H1 (cell line): ENCODE measurements around the gene PDHB. TPM values are rescaled to one million over a fixed set of nuclear protein-coding genes. Genes with fewer than 3 reads are reported as not detected.

ENCODE experiments used
- CTCF ChIA-PET: fragments of 300-600 bp; sonication (Branson Sonifier 250); formaldehyde crosslinking; loops from one replicate; lab custom pipeline; 2021; ENCODE audit not compliant: partially characterized antibody; lab: Charles Lee
- POLR2A ChIA-PET: fragments of 300-600 bp; sonication (Branson Sonifier 250); formaldehyde crosslinking; loops from one replicate; lab custom pipeline; 2021; ENCODE audit warnings: inconsistent platforms; ENCODE audit not compliant: partially characterized antibody; lab: Charles Lee
- DNase-seq, 2 experiments: peaks; one replicate each; pipeline versions ENCODE4 v3.0.0 to v3.0.0-alpha.2; 2010 to 2022; ENCODE audit warnings: low spot score in 2 of 2, low read depth in 1 of 2, mixed read lengths in 1 of 2
- FAIRE-seq: peaks from 2 replicates; lab custom pipeline; 2011; peaks lifted over from hg19 to GRCh38; lab: Jason Lieb, UNC
- H2AFZ ChIP-seq: 2 replicates; pipeline ENCODE4 v1.8.1; 2012; ENCODE audit warnings: low read length, inconsistent platforms
- H2AK5ac ChIP-seq: 2 replicates; pipeline ENCODE4 v1.6.1; 2013; ENCODE audit warnings: low read depth, low read length
- H2BK120ac ChIP-seq: replicated peaks from 2 replicates; pipeline ENCODE3; 2013; ENCODE audit warnings: low read depth, low read length, inconsistent platforms
- H2BK12ac ChIP-seq: 2 replicates; pipeline ENCODE4 v1.6.1; 2013; ENCODE audit warnings: low read depth, low read length
- H2BK15ac ChIP-seq: 2 replicates; pipeline ENCODE4 v1.6.1; 2013; ENCODE audit warnings: low read length
- H2BK20ac ChIP-seq: 2 replicates; pipeline ENCODE4 v1.6.1; 2013; ENCODE audit warnings: low read length
- H2BK5ac ChIP-seq: 2 replicates; pipeline ENCODE4 v1.6.1; 2013; ENCODE audit warnings: low read depth, low read length
- H3K14ac ChIP-seq: 2 replicates; pipeline ENCODE4 v1.6.1; 2013; ENCODE audit warnings: inconsistent platforms; ENCODE audit not compliant: insufficient read length
- H3K18ac ChIP-seq: 2 replicates; pipeline ENCODE4 v1.6.1; 2013; ENCODE audit warnings: low read length; ENCODE audit errors: extremely low read depth
- H3K23ac ChIP-seq: 2 replicates; pipeline ENCODE4 v1.6.1; 2013; ENCODE audit warnings: inconsistent platforms; ENCODE audit not compliant: insufficient read length
- H3K23me2 ChIP-seq: 2 replicates; pipeline ENCODE4 v1.6.1; 2013; ENCODE audit warnings: low read depth, low read length
- H3K27ac ChIP-seq: 2 replicates; pipeline ENCODE4 v1.6.1; 2011; ENCODE audit warnings: low read depth, low read length, inconsistent platforms
- H3K27me3 ChIP-seq, 4 experiments: replicated peaks in 1 of 4; 1 replicate in 1 of 4; 2 replicates in 3 of 4; pipeline versions ENCODE4 v1.6.1 to v1.8.1; 2011 to 2013; ENCODE audit warnings: low read length in 3 of 4, mild to moderate bottlenecking in 3 of 4, inconsistent platforms in 2 of 4, mixed read lengths in 2 of 4, moderate library complexity in 1 of 4; ENCODE audit not compliant: control insufficient read depth in 3 of 4, insufficient read depth in 3 of 4; ENCODE audit errors: extremely low read depth in 1 of 4
- H3K36me3 ChIP-seq, 4 experiments: 2 replicates each; pipeline versions ENCODE4 v1.6.1 to v1.8.1; 2011 to 2013; ENCODE audit warnings: mild to moderate bottlenecking in 4 of 4, low read length in 3 of 4, moderate library complexity in 2 of 4, control low read depth in 1 of 4, inconsistent platforms in 1 of 4; ENCODE audit not compliant: insufficient read depth in 4 of 4, control insufficient read depth in 2 of 4
- H3K4ac ChIP-seq: replicated peaks from 2 replicates; pipeline ENCODE3; 2013; ENCODE audit warnings: low read length, low read depth, mixed read lengths, inconsistent platforms; ENCODE audit not compliant: insufficient read length
- H3K4me1 ChIP-seq, 4 experiments: replicated peaks in 1 of 4; 1 replicate in 1 of 4; 2 replicates in 3 of 4; pipeline versions ENCODE4 v1.6.1 to v1.8.1; 2011 to 2013; ENCODE audit warnings: low read length in 3 of 4, inconsistent platforms in 2 of 4, mixed read lengths in 1 of 4; ENCODE audit not compliant: insufficient read depth in 4 of 4, control insufficient read depth in 3 of 4
- H3K4me2 ChIP-seq, 2 experiments: 2 replicates each; pipeline versions ENCODE4 v1.6.1 to v1.8.1; 2011 to 2013; ENCODE audit warnings: low read depth in 2 of 2, low read length in 2 of 2, control low read depth in 1 of 2, inconsistent platforms in 1 of 2, mild to moderate bottlenecking in 1 of 2; ENCODE audit not compliant: insufficient read depth in 1 of 2
- H3K4me3 ChIP-seq, 4 experiments: fragments of 200-600, 300-600 bp in 1 of 4; sonication (generic), shearing (Covaris generic), sonication (Bioruptor Twin) in 1 of 4; 2 replicates each; pipeline versions ENCODE4 v1.5.1 to v1.8.1; 2011 to 2016; ENCODE audit warnings: low read length in 4 of 4, low read depth in 3 of 4, control low read depth in 2 of 4, inconsistent platforms in 2 of 4, mild to moderate bottlenecking in 2 of 4, mixed read lengths in 1 of 4, moderate library complexity in 1 of 4; ENCODE audit not compliant: insufficient read depth in 2 of 4; ENCODE audit errors: extremely low read depth in 1 of 4
- H3K56ac ChIP-seq: replicated peaks from 2 replicates; pipeline ENCODE3; 2013; ENCODE audit warnings: low read depth, mild to moderate bottlenecking, mixed read lengths, low read length, inconsistent platforms; ENCODE audit not compliant: insufficient read length
- H3K79me1 ChIP-seq: 2 replicates; pipeline ENCODE4 v1.6.1; 2013; ENCODE audit warnings: low read depth, low read length, control low read depth
- H3K79me2 ChIP-seq, 2 experiments: 2 replicates each; pipeline versions ENCODE4 v1.6.1 to v1.8.1; 2012 to 2013; ENCODE audit warnings: low read length in 2 of 2, mild to moderate bottlenecking in 2 of 2, inconsistent platforms in 1 of 2; ENCODE audit not compliant: insufficient read depth in 2 of 2, control insufficient read depth in 1 of 2
- H3K9ac ChIP-seq, 4 experiments: replicated peaks in 1 of 4; 1 replicate in 1 of 4; 2 replicates in 3 of 4; pipeline versions ENCODE4 v1.6.1 to v1.8.1; 2011 to 2013; ENCODE audit warnings: low read depth in 3 of 4, low read length in 3 of 4, control low read depth in 2 of 4, mild to moderate bottlenecking in 2 of 4, moderate library complexity in 2 of 4, inconsistent platforms in 1 of 4; ENCODE audit errors: extremely low read depth in 1 of 4
- H3K9me3 ChIP-seq, 2 experiments: 2 replicates each; pipeline versions ENCODE4 v1.6.1 to v1.8.1; 2012 to 2013; ENCODE audit warnings: mild to moderate bottlenecking in 2 of 2, moderate library complexity in 2 of 2, control low read depth in 1 of 2, inconsistent platforms in 1 of 2, low read depth in 1 of 2, low read length in 1 of 2, mixed read lengths in 1 of 2; ENCODE audit not compliant: insufficient read depth in 2 of 2
- H4K20me1 ChIP-seq, 2 experiments: replicated peaks in 1 of 2; 2 replicates each; pipeline versions ENCODE3 to v1.8.1; 2011 to 2013; ENCODE audit warnings: inconsistent platforms in 2 of 2, low read length in 2 of 2, mild to moderate bottlenecking in 1 of 2; ENCODE audit not compliant: insufficient read depth in 2 of 2, control insufficient read depth in 1 of 2
- H4K5ac ChIP-seq: 2 replicates; pipeline ENCODE4 v1.6.1; 2013; ENCODE audit warnings: low read length, low read depth, mixed read lengths, inconsistent platforms; ENCODE audit not compliant: insufficient read length
- H4K8ac ChIP-seq: 2 replicates; pipeline ENCODE4 v1.8.0; 2013; ENCODE audit warnings: mild to moderate bottlenecking, moderate library complexity, low read length, inconsistent platforms; ENCODE audit not compliant: insufficient read depth; ENCODE audit errors: extremely low read depth
- H4K91ac ChIP-seq: replicated peaks from 2 replicates; pipeline ENCODE3; 2013; ENCODE audit warnings: low read length, mixed read lengths, inconsistent platforms; ENCODE audit not compliant: insufficient read length
- CHD2 ChIP-seq: IDR thresholded peaks from 2 replicates; pipeline ENCODE4 v1.6.1; 2012; ENCODE audit warnings: low read length, improper control_type of control experiment
- EP300 ChIP-seq, 2 experiments: IDR thresholded peaks; 1 replicate in 1 of 2; 2 replicates in 1 of 2; pipeline ENCODE4 v1.6.1; 2011 to 2012; ENCODE audit warnings: low read depth in 2 of 2, low read length in 2 of 2, mild to moderate bottlenecking in 2 of 2, borderline replicate concordance in 1 of 2, inconsistent platforms in 1 of 2, moderate library complexity in 1 of 2
- GABPA ChIP-seq: IDR thresholded peaks from 2 replicates; pipeline ENCODE4 v1.6.1; 2011; ENCODE audit warnings: mild to moderate bottlenecking, low read length, moderate library complexity, borderline replicate concordance; ENCODE audit not compliant: insufficient read depth
- KDM1A ChIP-seq: fragments of 200-600, 300-600 bp; sonication (generic); IDR thresholded peaks from 2 replicates; pipeline ENCODE4 v1.7.1; 2016; ENCODE audit warnings: mild to moderate bottlenecking, low read length, borderline replicate concordance
- TBP ChIP-seq: IDR thresholded peaks from 2 replicates; pipeline ENCODE4 v1.6.1; 2011; ENCODE audit warnings: low read depth, low read length, improper control_type of control experiment
- ZNF274 ChIP-seq: IDR thresholded peaks from 2 replicates; pipeline ENCODE4 v1.7.0; 2012; ENCODE audit warnings: low read length, borderline replicate concordance; ENCODE audit errors: extremely low read depth
- WGBS, 2 experiments: shearing (Covaris generic) in 1 of 2; methylation state at CpG; one replicate each; pipeline versions ENCODE4 v1.1.6 to v1.1.7; 2013 to 2015; ENCODE audit warnings: low lambda C conversion rate in 2 of 2, mixed read lengths in 2 of 2, inconsistent platforms in 1 of 2, low coverage in 1 of 2, missing lambda C conversion rate in 1 of 2; ENCODE audit not compliant: insufficient replicate concordance in 2 of 2, insufficient coverage in 1 of 2, insufficient read length in 1 of 2; ENCODE audit errors: extremely low coverage in 1 of 2, missing lambda C conversion rate in 1 of 2; 5-methylcytosine and 5-hydroxymethylcytosine counted together
- polyA plus RNA-seq, 7 experiments: library from polyadenylated mRNA; depleted of rRNA in 3 of 7; stranded (reverse) in 5 of 7; unstranded in 2 of 7; fragments of >200 nt in 5 of 7; fragments of 200-250 nt in 2 of 7; gene quantifications; 1 replicate in 5 of 7; 2 replicates in 1 of 7; 4 replicates in 1 of 7; pipeline versions ENCODE4 v1.2.1 to v1.2.3, GENCODE V29; 2011 to 2013; ENCODE audit warnings: missing spikeins in 2 of 7, mixed read lengths in 2 of 7
- total RNA-seq: library from RNA; stranded (reverse); fragmentation: NEBNext Ultra II Directional; extraction: Animal tissue kit (Norgen Biotek cat#: 25700); gene quantifications from 2 replicates; pipeline ENCODE4 v1.2.1, GENCODE V29; 2021

PDHB gene
- total and polyA plus RNA-seq, 2 of the 8 experiments (the other 6 are each of a cell fraction or from before 2014, with no cell fraction given): 90.4 to 140 TPM

- Histone ChIP-seq H2BK120ac (peak overlapping the region; percentile 96), H3K4ac (peak overlapping the region; percentile 54), H2AK5ac (peak overlapping the region; percentile 97), H4K20me1 (peaks cover 0 to 3% of the 10 kb centered on the region in 2 experiments), H2BK15ac (peak overlapping the region; percentile 99; the same call in 1 of the 2 replicates), H3K79me1 (no peaks in the 10 kb centered on the region), H3K14ac (no peak overlapping the region), H3K9me3 (no peaks in the 10 kb centered on the region), H3K4me1 (peaks cover 0 to 21% (median 12%) of the 10 kb centered on the region in 4 experiments; a peak in 5 of 7 replicates), H4K5ac (peak overlapping the region; percentile 49), H4K8ac (no peak overlapping the region; the same call in 1 of the 2 replicates), H3K23me2 (peaks cover 5% of the 10 kb centered on the region; the same call in 1 of the 2 replicates), H3K56ac (no peak overlapping the region), H4K91ac (peak overlapping the region; percentile 83), H3K79me2 (peaks cover 0 to 20% of the 10 kb centered on the region in 2 experiments; a peak in 2 of 4 replicates), H3K18ac (peak overlapping the region; percentile 94), H2BK20ac (peak overlapping the region; percentile 99), H3K27me3 (no peaks in the 10 kb centered on the region), H3K36me3 (peaks cover 21 to 28% (median 27%) of the 10 kb centered on the region in 4 experiments; a peak in 7 of 8 replicates), H3K4me3 (peak overlapping the region in 2 of 4 experiments; percentile 14 to 29; a peak in 3 of 8 replicates), H3K23ac (no peak overlapping the region), H2BK12ac (peak overlapping the region; percentile 97), H3K4me2 (peak overlapping the region; percentile 25 to 72; a peak in 3 of 4 replicates), H2BK5ac (peak overlapping the region; percentile 98), H3K27ac (0 out of 2 replicates have a peak overlapping the region, but pooled peaks have one; percentile 17), H3K9ac (no peak overlapping the region; a peak in 1 of 7 replicates), H2AFZ (no peak overlapping the region)
- POLR2A ChIA-PET: interaction anchor here (0.8 to 3.3 kb wide), 18 partner anchors 8 to 259 kb away, joined by 3 to 30 read pairs (median 4); partner anchors contain the start of gene KCTD6
- WGBS, 2 experiments: 78% methylated on average over 3 of the region's 3 CpGs; no CpG with 5 or more reads in 1 of the 2 experiments
- TF ChIP-seq TBP: no peak
- no peak for TF ChIP-seq GABPA
- TF ChIP-seq KDM1A: no peak
- no peak for TF ChIP-seq EP300 (IDR thresholded peaks at IDR 0.05; ENCODE audit: borderline replicate concordance in 1 of 2, low read depth in 2 of 2, low read length in 2 of 2)
- no peak for TF ChIP-seq CHD2
- no peak for TF ChIP-seq ZNF274
- no peak for FAIRE-seq
- DNase-seq: no peak
- CTCF ChIA-PET: interaction anchor here (0.9 to 3.3 kb wide), 9 partner anchors 16 to 126 kb away, joined by 3 to 10 read pairs (median 4); no protein-coding TSS in a partner anchor
Observed at GRCh38 chr3:58434168-58434504, 504 bp upstream of the PDHB start.
